ENCODE measurements around the gene EGFR.

DNA sequence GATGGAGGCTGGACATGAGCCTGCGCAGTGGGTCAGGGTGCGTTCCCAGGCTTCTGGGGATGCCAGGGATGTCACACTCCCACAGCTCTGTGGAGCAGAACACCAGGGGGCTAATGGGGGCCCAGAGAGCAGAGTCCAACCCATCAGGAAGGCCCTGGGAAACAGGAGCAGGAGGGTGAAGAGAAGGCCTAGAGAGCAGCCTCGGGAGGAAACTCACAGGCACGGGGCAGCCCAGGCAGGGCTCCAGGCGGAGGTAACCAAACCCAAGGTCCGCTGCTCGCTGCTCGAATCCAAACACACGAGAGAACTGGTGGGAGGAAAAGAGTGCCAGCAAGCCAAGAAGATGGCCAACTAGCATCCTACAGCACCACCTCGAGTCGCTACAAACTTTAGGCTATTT is 215.6 kb downstream of the EGFR start:
- TF ChIP-seq EZH2 (IDR thresholded peaks at IDR 0.05; ENCODE audit: borderline replicate concordance) (no peak), EZH2phosphoT487 (IDR thresholded peaks at IDR 0.05; ENCODE audit: low read depth, severe bottlenecking, unreplicated experiment) (no peak)
- TF ChIP-seq, protein P1, sequence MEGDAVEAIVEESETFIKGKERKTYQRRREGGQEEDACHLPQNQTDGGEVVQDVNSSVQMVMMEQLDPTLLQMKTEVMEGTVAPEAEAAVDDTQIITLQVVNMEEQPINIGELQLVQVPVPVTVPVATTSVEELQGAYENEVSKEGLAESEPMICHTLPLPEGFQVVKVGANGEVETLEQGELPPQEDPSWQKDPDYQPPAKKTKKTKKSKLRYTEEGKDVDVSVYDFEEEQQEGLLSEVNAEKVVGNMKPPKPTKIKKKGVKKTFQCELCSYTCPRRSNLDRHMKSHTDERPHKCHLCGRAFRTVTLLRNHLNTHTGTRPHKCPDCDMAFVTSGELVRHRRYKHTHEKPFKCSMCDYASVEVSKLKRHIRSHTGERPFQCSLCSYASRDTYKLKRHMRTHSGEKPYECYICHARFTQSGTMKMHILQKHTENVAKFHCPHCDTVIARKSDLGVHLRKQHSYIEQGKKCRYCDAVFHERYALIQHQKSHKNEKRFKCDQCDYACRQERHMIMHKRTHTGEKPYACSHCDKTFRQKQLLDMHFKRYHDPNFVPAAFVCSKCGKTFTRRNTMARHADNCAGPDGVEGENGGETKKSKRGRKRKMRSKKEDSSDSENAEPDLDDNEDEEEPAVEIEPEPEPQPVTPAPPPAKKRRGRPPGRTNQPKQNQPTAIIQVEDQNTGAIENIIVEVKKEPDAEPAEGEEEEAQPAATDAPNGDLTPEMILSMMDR (IDR thresholded peaks at IDR 0.05; ENCODE audit: poor library complexity) = no peak

All from hepatocyte (in vitro differentiated cells).